HFF-Myc (cell line): Measurements from ENCODE around the gene PPP1R7.

Source experiments
- DNase-seq: peaks from one replicate; pipeline ENCODE4 v3.0.0-alpha.2; 2011; ENCODE audit warnings: low read depth; ENCODE audit errors: extremely low read depth
- H3K4me3 ChIP-seq: replicated peaks from 2 replicates; pipeline ENCODE4 v1.5.1; 2011; ENCODE audit warnings: low read depth, mild to moderate bottlenecking, control low read depth, low read length
- TF ChIP-seq, protein P1 (sequence below): IDR thresholded peaks from 2 replicates; pipeline ENCODE4 v1.5.1; 2012; ENCODE audit warnings: mild to moderate bottlenecking, low read depth, low read length, control low read depth; ENCODE audit errors: missing control alignments

Gene PPP1R7

DNA sequence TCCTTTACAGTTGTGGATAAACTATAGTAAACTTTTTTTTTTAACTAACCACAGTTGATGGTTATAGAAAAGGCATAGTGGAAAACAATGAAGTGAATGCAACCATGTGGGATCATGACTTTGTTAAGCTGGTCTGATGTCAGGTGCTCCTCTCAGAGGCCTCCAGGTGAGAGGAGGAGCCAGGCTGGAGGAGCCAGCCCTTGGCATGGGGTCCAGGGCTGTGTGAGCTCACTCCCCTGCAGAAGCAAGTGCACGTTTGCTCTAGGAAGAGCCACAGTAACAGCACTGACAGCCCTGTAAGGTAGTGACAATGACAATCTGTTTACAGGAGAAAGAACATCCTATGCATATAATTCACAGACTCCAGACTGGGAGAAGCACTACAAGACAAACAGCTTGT, 5.7 kb downstream of the PPP1R7 start:
- TF ChIP-seq, protein P1, sequence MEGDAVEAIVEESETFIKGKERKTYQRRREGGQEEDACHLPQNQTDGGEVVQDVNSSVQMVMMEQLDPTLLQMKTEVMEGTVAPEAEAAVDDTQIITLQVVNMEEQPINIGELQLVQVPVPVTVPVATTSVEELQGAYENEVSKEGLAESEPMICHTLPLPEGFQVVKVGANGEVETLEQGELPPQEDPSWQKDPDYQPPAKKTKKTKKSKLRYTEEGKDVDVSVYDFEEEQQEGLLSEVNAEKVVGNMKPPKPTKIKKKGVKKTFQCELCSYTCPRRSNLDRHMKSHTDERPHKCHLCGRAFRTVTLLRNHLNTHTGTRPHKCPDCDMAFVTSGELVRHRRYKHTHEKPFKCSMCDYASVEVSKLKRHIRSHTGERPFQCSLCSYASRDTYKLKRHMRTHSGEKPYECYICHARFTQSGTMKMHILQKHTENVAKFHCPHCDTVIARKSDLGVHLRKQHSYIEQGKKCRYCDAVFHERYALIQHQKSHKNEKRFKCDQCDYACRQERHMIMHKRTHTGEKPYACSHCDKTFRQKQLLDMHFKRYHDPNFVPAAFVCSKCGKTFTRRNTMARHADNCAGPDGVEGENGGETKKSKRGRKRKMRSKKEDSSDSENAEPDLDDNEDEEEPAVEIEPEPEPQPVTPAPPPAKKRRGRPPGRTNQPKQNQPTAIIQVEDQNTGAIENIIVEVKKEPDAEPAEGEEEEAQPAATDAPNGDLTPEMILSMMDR: no peak
- no peak overlapping the region for H3K4me3 ChIP-seq
- DNase-seq: no peak

DNA sequence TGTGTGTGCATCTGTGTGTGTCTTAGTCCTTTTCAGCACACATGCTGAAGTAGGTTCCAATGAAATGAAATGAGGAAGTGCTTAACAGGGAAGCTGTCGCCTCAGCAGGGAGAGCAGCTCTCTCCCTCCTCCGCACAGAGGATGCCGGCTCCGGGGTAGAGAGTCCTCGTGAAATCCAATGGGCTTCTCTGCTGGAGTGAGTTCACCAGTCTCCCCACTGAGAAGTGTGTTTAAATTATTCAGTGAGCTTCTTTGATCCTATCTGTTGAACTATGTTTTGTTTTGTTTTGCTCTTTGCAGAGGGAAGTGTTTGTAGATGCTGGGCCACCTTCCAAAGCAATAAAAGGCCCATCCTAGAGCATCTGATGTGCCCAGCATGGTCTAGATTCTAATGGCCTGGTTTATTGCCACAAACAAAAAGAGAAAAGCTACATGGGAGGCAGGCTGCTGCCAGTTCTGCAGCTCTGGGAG, 6.7 kb downstream of the PPP1R7 start:
- no peak overlapping the region for H3K4me3 ChIP-seq
- DNase-seq: no peak
- TF ChIP-seq, protein P1: no peak

DNA sequence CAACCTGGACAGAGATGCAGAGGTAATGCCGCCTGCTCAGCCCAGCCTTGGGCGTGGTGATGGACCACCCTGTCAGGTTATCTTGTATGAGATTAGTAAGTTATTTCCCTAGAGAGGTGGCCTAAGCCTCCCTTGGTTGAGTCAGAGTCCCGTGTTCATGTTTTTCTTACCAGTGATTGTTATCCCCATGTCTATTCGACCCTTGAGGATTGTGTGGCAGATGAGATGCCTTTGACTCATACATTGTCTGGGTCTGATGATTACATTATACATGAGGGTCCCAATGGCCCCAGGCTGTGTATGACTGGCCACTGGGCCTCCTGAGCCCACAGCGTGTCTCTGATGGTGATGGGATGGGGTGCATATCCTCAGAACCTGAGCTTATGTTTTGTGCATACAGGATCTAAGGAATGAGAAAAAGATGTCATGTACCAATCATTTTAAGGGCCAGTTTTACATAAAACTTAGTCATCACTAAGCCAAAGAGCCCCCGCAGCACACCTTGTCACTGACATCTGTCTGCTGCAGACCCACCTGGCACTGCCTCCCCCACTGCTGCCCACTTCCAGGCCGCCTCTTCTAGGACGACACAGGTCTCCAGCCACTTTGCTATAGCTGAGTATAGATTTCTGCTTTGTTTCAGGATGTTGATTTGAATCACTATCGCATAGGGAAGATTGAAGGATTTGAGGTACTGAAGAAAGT, 7.7 kb downstream of the PPP1R7 start:
- no peak for DNase-seq
- TF ChIP-seq, protein P1: no peak
- no peak overlapping the region for H3K4me3 ChIP-seq

DNA sequence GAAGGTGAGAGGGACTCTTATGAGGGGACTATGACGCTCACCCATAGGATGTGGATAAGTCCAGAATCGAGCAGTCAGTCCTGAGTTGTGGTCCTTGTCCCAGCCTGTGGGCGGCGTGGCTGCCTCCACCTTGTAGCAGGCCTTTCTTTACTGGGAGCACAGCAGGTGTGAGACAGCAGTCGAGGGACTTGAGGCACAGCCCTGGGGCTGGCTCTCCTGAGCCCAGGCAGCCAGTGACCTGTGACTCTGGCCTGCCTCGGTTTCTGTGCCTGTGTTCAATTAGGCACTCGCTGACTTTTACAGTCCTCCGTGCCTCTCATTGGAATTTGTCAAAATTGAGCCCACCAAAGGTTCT, 8.3 kb downstream of the PPP1R7 start:
- TF ChIP-seq, protein P1: no peak
- no peak overlapping the region for H3K4me3 ChIP-seq
- no peak for DNase-seq

DNA sequence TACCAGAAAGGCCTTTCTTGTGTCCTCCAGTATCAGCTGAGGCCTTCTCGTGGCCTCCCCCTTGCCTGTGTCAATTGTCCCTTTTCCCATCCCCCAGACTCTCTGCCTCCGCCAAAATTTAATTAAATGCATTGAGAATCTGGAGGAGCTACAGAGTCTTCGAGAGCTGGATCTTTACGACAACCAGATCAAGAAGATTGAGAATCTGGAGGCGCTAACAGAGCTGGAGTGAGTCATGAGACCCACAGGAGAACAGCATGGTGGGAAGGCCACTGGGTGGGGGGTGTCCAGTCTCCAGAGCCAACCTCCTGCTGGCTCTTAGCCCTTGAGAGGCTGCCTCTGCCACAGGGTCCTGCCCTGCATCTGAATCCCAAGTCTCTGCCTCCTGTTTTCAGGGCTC, 8.8 kb downstream of the PPP1R7 start:
- no peak for DNase-seq
- no peak overlapping the region for H3K4me3 ChIP-seq
- TF ChIP-seq, protein P1: no peak

DNA sequence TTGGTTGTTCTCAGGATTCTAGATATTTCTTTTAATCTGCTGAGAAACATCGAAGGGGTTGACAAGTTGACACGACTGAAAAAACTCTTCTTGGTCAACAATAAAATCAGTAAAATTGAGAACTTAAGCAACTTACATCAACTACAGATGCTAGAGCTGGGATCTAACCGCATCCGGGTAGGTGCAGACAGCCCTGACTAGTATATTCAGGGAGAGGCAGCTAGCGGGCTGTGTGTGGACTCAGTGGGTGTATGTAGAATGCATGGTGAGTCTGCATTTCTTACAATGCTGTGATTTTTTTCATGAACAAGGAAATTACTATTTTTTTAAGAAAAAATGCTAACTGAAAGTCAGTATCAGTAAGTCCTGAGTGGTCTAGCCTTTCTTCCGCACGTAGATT, 10.1 kb downstream of the PPP1R7 start:
- no peak overlapping the region for H3K4me3 ChIP-seq
- no peak for DNase-seq
- TF ChIP-seq, protein P1: no peak
